Measurements from ENCODE around the gene MTA2. TPM values are rescaled to one million over a fixed set of nuclear protein-coding genes. Genes with fewer than 3 reads are reported as not detected.

MTA2 gene
- total and polyA plus RNA-seq, 2 of the 8 experiments (the other 6 are each of a cell fraction or from before 2014, with no cell fraction given), result 25.7 to 114 TPM

- TF ChIP-seq, protein P1, sequence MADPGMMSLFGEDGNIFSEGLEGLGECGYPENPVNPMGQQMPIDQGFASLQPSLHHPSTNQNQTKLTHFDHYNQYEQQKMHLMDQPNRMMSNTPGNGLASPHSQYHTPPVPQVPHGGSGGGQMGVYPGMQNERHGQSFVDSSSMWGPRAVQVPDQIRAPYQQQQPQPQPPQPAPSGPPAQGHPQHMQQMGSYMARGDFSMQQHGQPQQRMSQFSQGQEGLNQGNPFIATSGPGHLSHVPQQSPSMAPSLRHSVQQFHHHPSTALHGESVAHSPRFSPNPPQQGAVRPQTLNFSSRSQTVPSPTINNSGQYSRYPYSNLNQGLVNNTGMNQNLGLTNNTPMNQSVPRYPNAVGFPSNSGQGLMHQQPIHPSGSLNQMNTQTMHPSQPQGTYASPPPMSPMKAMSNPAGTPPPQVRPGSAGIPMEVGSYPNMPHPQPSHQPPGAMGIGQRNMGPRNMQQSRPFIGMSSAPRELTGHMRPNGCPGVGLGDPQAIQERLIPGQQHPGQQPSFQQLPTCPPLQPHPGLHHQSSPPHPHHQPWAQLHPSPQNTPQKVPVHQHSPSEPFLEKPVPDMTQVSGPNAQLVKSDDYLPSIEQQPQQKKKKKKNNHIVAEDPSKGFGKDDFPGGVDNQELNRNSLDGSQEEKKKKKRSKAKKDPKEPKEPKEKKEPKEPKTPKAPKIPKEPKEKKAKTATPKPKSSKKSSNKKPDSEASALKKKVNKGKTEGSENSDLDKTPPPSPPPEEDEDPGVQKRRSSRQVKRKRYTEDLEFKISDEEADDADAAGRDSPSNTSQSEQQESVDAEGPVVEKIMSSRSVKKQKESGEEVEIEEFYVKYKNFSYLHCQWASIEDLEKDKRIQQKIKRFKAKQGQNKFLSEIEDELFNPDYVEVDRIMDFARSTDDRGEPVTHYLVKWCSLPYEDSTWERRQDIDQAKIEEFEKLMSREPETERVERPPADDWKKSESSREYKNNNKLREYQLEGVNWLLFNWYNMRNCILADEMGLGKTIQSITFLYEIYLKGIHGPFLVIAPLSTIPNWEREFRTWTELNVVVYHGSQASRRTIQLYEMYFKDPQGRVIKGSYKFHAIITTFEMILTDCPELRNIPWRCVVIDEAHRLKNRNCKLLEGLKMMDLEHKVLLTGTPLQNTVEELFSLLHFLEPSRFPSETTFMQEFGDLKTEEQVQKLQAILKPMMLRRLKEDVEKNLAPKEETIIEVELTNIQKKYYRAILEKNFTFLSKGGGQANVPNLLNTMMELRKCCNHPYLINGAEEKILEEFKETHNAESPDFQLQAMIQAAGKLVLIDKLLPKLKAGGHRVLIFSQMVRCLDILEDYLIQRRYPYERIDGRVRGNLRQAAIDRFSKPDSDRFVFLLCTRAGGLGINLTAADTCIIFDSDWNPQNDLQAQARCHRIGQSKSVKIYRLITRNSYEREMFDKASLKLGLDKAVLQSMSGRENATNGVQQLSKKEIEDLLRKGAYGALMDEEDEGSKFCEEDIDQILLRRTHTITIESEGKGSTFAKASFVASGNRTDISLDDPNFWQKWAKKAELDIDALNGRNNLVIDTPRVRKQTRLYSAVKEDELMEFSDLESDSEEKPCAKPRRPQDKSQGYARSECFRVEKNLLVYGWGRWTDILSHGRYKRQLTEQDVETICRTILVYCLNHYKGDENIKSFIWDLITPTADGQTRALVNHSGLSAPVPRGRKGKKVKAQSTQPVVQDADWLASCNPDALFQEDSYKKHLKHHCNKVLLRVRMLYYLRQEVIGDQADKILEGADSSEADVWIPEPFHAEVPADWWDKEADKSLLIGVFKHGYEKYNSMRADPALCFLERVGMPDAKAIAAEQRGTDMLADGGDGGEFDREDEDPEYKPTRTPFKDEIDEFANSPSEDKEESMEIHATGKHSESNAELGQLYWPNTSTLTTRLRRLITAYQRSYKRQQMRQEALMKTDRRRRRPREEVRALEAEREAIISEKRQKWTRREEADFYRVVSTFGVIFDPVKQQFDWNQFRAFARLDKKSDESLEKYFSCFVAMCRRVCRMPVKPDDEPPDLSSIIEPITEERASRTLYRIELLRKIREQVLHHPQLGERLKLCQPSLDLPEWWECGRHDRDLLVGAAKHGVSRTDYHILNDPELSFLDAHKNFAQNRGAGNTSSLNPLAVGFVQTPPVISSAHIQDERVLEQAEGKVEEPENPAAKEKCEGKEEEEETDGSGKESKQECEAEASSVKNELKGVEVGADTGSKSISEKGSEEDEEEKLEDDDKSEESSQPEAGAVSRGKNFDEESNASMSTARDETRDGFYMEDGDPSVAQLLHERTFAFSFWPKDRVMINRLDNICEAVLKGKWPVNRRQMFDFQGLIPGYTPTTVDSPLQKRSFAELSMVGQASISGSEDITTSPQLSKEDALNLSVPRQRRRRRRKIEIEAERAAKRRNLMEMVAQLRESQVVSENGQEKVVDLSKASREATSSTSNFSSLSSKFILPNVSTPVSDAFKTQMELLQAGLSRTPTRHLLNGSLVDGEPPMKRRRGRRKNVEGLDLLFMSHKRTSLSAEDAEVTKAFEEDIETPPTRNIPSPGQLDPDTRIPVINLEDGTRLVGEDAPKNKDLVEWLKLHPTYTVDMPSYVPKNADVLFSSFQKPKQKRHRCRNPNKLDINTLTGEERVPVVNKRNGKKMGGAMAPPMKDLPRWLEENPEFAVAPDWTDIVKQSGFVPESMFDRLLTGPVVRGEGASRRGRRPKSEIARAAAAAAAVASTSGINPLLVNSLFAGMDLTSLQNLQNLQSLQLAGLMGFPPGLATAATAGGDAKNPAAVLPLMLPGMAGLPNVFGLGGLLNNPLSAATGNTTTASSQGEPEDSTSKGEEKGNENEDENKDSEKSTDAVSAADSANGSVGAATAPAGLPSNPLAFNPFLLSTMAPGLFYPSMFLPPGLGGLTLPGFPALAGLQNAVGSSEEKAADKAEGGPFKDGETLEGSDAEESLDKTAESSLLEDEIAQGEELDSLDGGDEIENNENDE (IDR thresholded peaks at IDR 0.05; ENCODE audit: insufficient replicate concordance, low read length), result no peak
- no peak for TF ChIP-seq SIN3A (conservative IDR thresholded peaks at IDR 0.05 in 1 of 2, IDR thresholded peaks at IDR 0.05 in 1 of 2; ENCODE audit: low read depth in 1 of 2, low read length in 2 of 2)
Observed at GRCh38 chr11:62649486-62649885, 47.8 kb upstream of the MTA2 start (continued).

Measured in H1 (cell line).